A673 (cell line): ENCODE results near the gene TPK1. TPM values are rescaled to one million over a fixed set of nuclear protein-coding genes. Genes with fewer than 3 reads are reported as not detected.

Source experiments
- BruUV-seq: library from RNA; stranded (reverse); fragments of 400-500 nt; replicated peaks from 2 replicates; lab custom pipeline; 2021; lab: Mats Ljungman, UMichigan
- CTCF ChIA-PET: fragments of 300-600 bp; sonication (Branson Sonifier 250); formaldehyde crosslinking; loops from one replicate; lab custom pipeline; 2022; ENCODE audit warnings: antibody characterized with exemption; lab: Charles Lee
- POLR2A ChIA-PET: fragments of 300-600 bp; sonication (Branson Sonifier 250); formaldehyde crosslinking; loops from one replicate; lab custom pipeline; 2022; ENCODE audit warnings: antibody characterized with exemption; ENCODE audit not compliant: low non-redundant PET; lab: Charles Lee
- DNase-seq: peaks from one replicate; pipeline ENCODE4 v3.0.0-alpha.2; 2015; ENCODE audit warnings: low spot score
- H3K27ac ChIP-seq: fragments of 200-600 bp; sonication (generic); 2 replicates; pipeline ENCODE4 v1.5.1; 2016; ENCODE audit warnings: mixed run types, low read depth, mild to moderate bottlenecking, mixed read lengths, antibody characterized with exemption, low read length; ENCODE audit not compliant: poor library complexity, severe bottlenecking
- H3K27me3 ChIP-seq: fragments of 200-600 bp; sonication (generic); replicated peaks from 2 replicates; pipeline ENCODE4 v1.6.1; 2017; ENCODE audit warnings: mixed run types, low read depth, mild to moderate bottlenecking, mixed read lengths, antibody characterized with exemption, low read length; ENCODE audit not compliant: insufficient read depth, poor library complexity
- H3K36me3 ChIP-seq: fragments of 200-600 bp; sonication (generic); 2 replicates; pipeline ENCODE4 v1.6.1; 2016; ENCODE audit warnings: mixed run types, mild to moderate bottlenecking, mixed read lengths, antibody characterized with exemption, low read length; ENCODE audit not compliant: insufficient read depth, poor library complexity, severe bottlenecking
- H3K4me1 ChIP-seq: fragments of 200-600 bp; sonication (generic); 2 replicates; pipeline ENCODE4 v1.6.1; 2017; ENCODE audit warnings: mixed run types, mild to moderate bottlenecking, mixed read lengths, antibody characterized with exemption, low read length; ENCODE audit not compliant: insufficient read depth, poor library complexity, severe bottlenecking
- H3K4me3 ChIP-seq: fragments of 200-600 bp; sonication (generic); 2 replicates; pipeline ENCODE4 v1.5.1; 2016; ENCODE audit warnings: low read depth, mixed run types, mild to moderate bottlenecking, mixed read lengths, low read length; ENCODE audit not compliant: poor library complexity, severe bottlenecking
- H3K9me3 ChIP-seq: fragments of 200-600 bp; sonication (generic); 2 replicates; pipeline ENCODE4 v1.6.1; 2016; ENCODE audit warnings: mixed run types, low read depth, mild to moderate bottlenecking, mixed read lengths, antibody characterized with exemption, low read length; ENCODE audit not compliant: poor library complexity, severe bottlenecking
- CTCF ChIP-seq: fragments of 300-800, 200-600 bp; sonication (generic); conservative IDR thresholded peaks from 2 replicates; pipeline ENCODE4 v1.5.1; 2017; ENCODE audit warnings: low read depth, mild to moderate bottlenecking, antibody characterized with exemption, low read length, moderate library complexity, mixed read lengths
- EZH2 ChIP-seq: fragments of 200-600 bp; sonication (generic); IDR thresholded peaks from 2 replicates; pipeline ENCODE4 v1.6.1; 2017; ENCODE audit warnings: borderline replicate concordance, low read depth, mild to moderate bottlenecking, mixed read lengths, antibody characterized with exemption, low read length; ENCODE audit not compliant: poor library complexity, severe bottlenecking
- intact Hi-C: fragments of 100-400 bp; cut with micrococcal nuclease; formaldehyde crosslinking; loops from one replicate; pipeline ENCODE4 v1.10.0; 2022; ENCODE audit not compliant: unreplicated experiment
- total RNA-seq: library from RNA; stranded (reverse); gene quantifications from 2 replicates; pipeline ENCODE4 v1.2.3, GENCODE V29; 2021

The TPK1 gene
- total RNA-seq, 1 experiment from 2014 or later, result 3.5 TPM

GRCh38 chr7:144519925-144520324, 315.9 kb downstream of the TPK1 start:
- Histone ChIP-seq H3K4me1 (no peaks in the 10 kb centered on the region), H3K27me3 (no peaks in the 10 kb centered on the region), H3K36me3 (no peaks in the 10 kb centered on the region), H3K9me3 (no peaks in the 10 kb centered on the region), H3K4me3 (no peak overlapping the region), H3K27ac (no peak overlapping the region)
- no peak for TF ChIP-seq EZH2
- no peak for TF ChIP-seq CTCF
- ChIA-PET POLR2A (no interaction called here), CTCF (no interaction called here)
- no TSS peak for BruUV-seq
- DNase-seq, result no peak
- intact Hi-C loops, result no loop called here

- H3K4me1 ChIP-seq, result no peaks in the 10 kb centered on the region
- TF ChIP-seq CTCF (no peak), EZH2 (no peak)
- H3K27me3 ChIP-seq, result no peaks in the 10 kb centered on the region
- DNase-seq, result no peak
- H3K4me3 ChIP-seq, result no peak overlapping the region
- intact Hi-C loops, result no loop called here
- CTCF ChIA-PET, result no interaction called here
- POLR2A ChIA-PET, result no interaction called here
- no peaks in the 10 kb centered on the region for H3K36me3 ChIP-seq
- no TSS peak for BruUV-seq
- H3K27ac ChIP-seq, result no peak overlapping the region
- H3K9me3 ChIP-seq, result no peaks in the 10 kb centered on the region
Observed at GRCh38 chr7:144518360-144518759, 317.5 kb downstream of the TPK1 start.

- intact Hi-C loops, result no loop called here
- CTCF ChIA-PET, result no interaction called here
- POLR2A ChIA-PET, result no interaction called here
Observed at GRCh38 chr7:144517749-144518148, 318.1 kb downstream of the TPK1 start.

More at GRCh38 chr7:144517749-144518148, 318.1 kb downstream of the TPK1 start:
- TF ChIP-seq EZH2 (no peak), CTCF (no peak)
- Histone ChIP-seq H3K4me1 (no peaks in the 10 kb centered on the region), H3K27me3 (no peaks in the 10 kb centered on the region), H3K36me3 (no peaks in the 10 kb centered on the region), H3K4me3 (no peak overlapping the region), H3K27ac (no peak overlapping the region), H3K9me3 (no peaks in the 10 kb centered on the region)
- no TSS peak for BruUV-seq
- no peak for DNase-seq
